Activated B cell treated with CpG ODN at 0.5 μM for 24 hours (primary cell): ENCODE measurements around the gene TAOK1. TPM values are rescaled to one million over a fixed set of nuclear protein-coding genes. Genes with fewer than 3 reads are reported as not detected.

Source experiments
- ATAC-seq: fragments of 200-7000 bp; cut with Tn5 transposase; one replicate; pipeline ENCODE4 v1.10.0; 2021; ENCODE audit warnings: low read depth, mild to moderate bottlenecking, moderate library complexity
- CTCF ChIA-PET: fragments of 350-600 bp; sonication (Branson Sonifier 250); formaldehyde crosslinking; loops from one replicate; lab custom pipeline; 2021; ENCODE audit warnings: antibody characterized with exemption; lab: Charles Lee
- POLR2A ChIA-PET: fragments of 350-600 bp; sonication (Branson Sonifier 250); formaldehyde crosslinking; loops from one replicate; lab custom pipeline; 2021; ENCODE audit warnings: antibody characterized with exemption; lab: Charles Lee
- DNase-seq: peaks from one replicate; pipeline ENCODE4 v3.0.0; 2022
- H3K27ac Mint-ChIP-seq: one replicate; pipeline ENCODE4 v1.8.0; 2020; ENCODE audit warnings: mixed read lengths
- H3K27me3 Mint-ChIP-seq: one replicate; pipeline ENCODE4 v1.8.0; 2021; ENCODE audit warnings: mixed read lengths
- H3K36me3 Mint-ChIP-seq: one replicate; pipeline ENCODE4 v1.8.0; 2021; ENCODE audit warnings: low read depth, mixed read lengths
- H3K4me1 Mint-ChIP-seq: one replicate; pipeline ENCODE4 v1.8.0; 2021; ENCODE audit warnings: mixed read lengths
- H3K4me3 Mint-ChIP-seq: one replicate; pipeline ENCODE4 v1.8.0; 2020; ENCODE audit warnings: mild to moderate bottlenecking, mixed read lengths
- H3K9me3 Mint-ChIP-seq: one replicate; pipeline ENCODE4 v1.8.0; 2020; ENCODE audit warnings: mixed read lengths
- CTCF ChIP-seq: fragments of 200-600 bp; IDR thresholded peaks from one replicate; pipeline ENCODE4 v1.8.0; 2022; ENCODE audit warnings: antibody characterized with exemption, mild to moderate bottlenecking
- intact Hi-C: fragments of 100-400 bp; cut with micrococcal nuclease; formaldehyde crosslinking; loops from one replicate; pipeline ENCODE4 v1.15.1; 2024
- total RNA-seq: library from RNA; stranded (reverse); gene quantifications from 2 replicates; pipeline ENCODE4 v1.2.3, GENCODE V29; 2022

Gene TAOK1
- total RNA-seq, 1 donor from 2014 or later: 55.5 TPM

DNA sequence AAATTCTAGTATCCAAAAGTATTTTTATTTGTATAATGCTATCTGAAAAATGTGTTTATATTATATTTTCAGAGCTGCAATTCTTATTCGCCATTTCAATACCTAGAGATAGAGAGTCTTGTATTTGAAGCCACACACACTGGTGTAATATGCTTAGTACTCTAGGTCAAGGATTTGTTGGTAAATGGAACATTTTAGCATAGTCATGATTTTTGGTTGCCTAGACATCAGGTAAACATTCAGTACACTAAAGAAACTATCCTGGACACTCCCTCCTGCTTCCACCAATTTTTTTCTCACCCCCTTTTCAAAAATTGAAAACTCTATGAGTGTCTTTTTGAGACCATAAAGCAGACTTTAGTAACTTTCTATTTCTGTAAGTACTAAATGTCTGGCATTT is 155.9 kb downstream of the TAOK1 start:
- no peaks in the 10 kb centered on the region for H3K27me3 Mint-ChIP-seq
- H3K4me3 Mint-ChIP-seq: no peak overlapping the region
- ChIA-PET CTCF (no interaction called here), POLR2A (no interaction called here)
- H3K36me3 Mint-ChIP-seq: peaks cover 29% of the 10 kb centered on the region
- no peak for TF ChIP-seq CTCF
- intact Hi-C loops: no loop called here
- no peaks in the 10 kb centered on the region for H3K9me3 Mint-ChIP-seq
- no peaks in the 10 kb centered on the region for H3K4me1 Mint-ChIP-seq
- DNase-seq: no peak
- no peak overlapping the region for H3K27ac Mint-ChIP-seq
- no peak for ATAC-seq

DNA sequence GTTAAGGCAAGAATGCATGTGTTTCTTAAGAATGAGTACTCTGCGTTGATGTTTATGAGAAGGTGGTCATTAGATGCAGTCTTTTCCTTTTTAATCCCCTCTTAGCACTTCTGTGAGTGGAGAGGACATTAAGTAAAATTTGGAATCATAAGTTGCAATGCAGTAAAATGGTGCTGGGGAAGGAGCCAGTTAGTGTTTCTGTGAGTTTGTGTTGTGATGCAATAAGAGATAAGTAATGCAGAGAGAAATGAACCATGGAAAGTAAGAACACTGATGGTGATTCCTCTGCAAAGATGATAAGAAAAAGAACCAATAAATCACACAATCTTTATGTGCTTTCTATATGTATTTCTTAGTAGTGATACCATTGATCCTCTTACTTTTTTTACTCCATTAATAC is 156.7 kb downstream of the TAOK1 start:
- Mint-ChIP-seq H3K27me3 (no peaks in the 10 kb centered on the region), H3K9me3 (no peaks in the 10 kb centered on the region), H3K4me1 (no peaks in the 10 kb centered on the region), H3K36me3 (peaks cover 28% of the 10 kb centered on the region), H3K27ac (no peak overlapping the region), H3K4me3 (no peak overlapping the region)
- ATAC-seq: no peak
- ChIA-PET CTCF (interaction anchor here (1.1 kb wide), 1 partner anchor 10 kb away, joined by 5 read pairs; no protein-coding TSS in a partner anchor), POLR2A (no interaction called here)
- TF ChIP-seq CTCF: no peak
- DNase-seq: no peak
- intact Hi-C loops: no loop called here

DNA sequence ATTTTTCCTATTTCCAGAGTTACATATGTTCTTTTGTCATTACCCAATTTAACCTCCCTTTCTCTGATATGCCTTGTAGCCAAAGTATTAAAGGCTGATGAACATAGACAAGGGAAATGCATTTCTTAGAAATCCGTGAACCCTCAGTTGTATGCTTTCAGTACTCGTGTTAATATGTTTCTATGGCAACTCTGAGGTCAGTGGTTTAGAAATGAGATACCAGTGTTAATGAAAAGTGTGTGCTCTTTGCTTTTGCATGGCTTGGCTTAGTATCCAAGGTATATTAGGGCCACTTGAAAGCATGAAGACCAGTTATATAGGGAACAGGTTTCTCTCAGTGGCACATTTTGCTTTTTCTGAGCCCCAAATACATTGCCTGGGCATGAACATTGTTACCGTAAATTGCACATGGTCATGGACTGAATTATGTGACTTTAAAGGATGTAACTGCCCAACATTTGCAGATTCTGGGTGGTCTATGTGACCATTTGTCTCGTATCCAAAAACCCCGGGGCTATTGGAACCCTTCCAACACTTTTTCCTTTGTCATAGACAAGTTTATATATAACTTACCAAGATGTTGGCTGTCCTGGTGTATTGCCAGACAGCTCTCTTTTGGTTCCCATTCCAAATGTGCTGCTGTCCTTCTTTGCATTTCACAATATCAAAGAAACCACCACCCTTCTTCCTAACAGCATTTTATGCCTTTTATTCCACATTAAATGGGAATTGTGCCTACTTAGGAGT is 159.2 kb downstream of the TAOK1 start:
- Mint-ChIP-seq H3K27me3 (no peaks in the 10 kb centered on the region), H3K36me3 (peaks cover 5% of the 10 kb centered on the region), H3K4me1 (no peaks in the 10 kb centered on the region), H3K27ac (no peak overlapping the region), H3K4me3 (no peak overlapping the region), H3K9me3 (no peaks in the 10 kb centered on the region)
- intact Hi-C loops: no loop called here
- TF ChIP-seq CTCF: no peak
- ChIA-PET CTCF (interaction anchor here (1.9 kb wide), 1 partner anchor 180 kb away, joined by 5 read pairs; no protein-coding TSS in a partner anchor), POLR2A (interaction anchor here (0.6 kb wide), 1 partner anchor 257 kb away, joined by 5 read pairs; no protein-coding TSS in a partner anchor)
- DNase-seq: no peak
- no peak for ATAC-seq

GRCh38 chr17:29555840-29556239 is 165.7 kb downstream of the TAOK1 start:
- CTCF ChIA-PET: interaction anchor here (1.4 kb wide), 1 partner anchor 186 kb away, joined by 8 read pairs; no protein-coding TSS in a partner anchor
- H3K9me3 Mint-ChIP-seq: no peaks in the 10 kb centered on the region

More at GRCh38 chr17:29555840-29556239, 165.7 kb downstream of the TAOK1 start:
- Mint-ChIP-seq H3K4me3 (no peak overlapping the region), H3K4me1 (peaks cover 45% of the 10 kb centered on the region), H3K36me3 (peaks cover 2% of the 10 kb centered on the region), H3K27me3 (no peaks in the 10 kb centered on the region), H3K27ac (no peak overlapping the region)
- DNase-seq: no peak
- POLR2A ChIA-PET: interaction anchor here (0.6 to 2.2 kb wide), 2 partner anchors 10 to 593 kb away, joined by 7 read pairs; partner anchors contain the start of gene ABHD15
- no peak for TF ChIP-seq CTCF
- ATAC-seq: no peak
- intact Hi-C loops: no loop called here
